Fibroblast of villous mesenchyme (primary cell): ENCODE results near the gene SMCO2. TPM values are rescaled to one million over a fixed set of nuclear protein-coding genes. Genes with fewer than 3 reads are reported as not detected.
A peak's percentile ranks its signal among the peaks of the same experiment; 100 is the strongest.

Source experiments
- DNase-seq: peaks from one replicate; pipeline ENCODE4 v3.0.0-alpha.2; 2010; ENCODE audit warnings: low read depth
- H3K4me3 ChIP-seq: 2 replicates; pipeline ENCODE4 v1.5.1; 2011; ENCODE audit warnings: low read depth, mild to moderate bottlenecking, low read length
- total RNA-seq: library from RNA; depleted of rRNA; stranded (reverse); fragments of >200 nt; gene quantifications from 2 replicates; pipeline ENCODE4 v1.2.3, GENCODE V29; 2012
- TF ChIP-seq, protein P1 (sequence below): IDR thresholded peaks from 2 replicates; pipeline ENCODE4 v1.5.1; 2012; ENCODE audit warnings: low read depth, mild to moderate bottlenecking, low read length; ENCODE audit not compliant: insufficient read depth

Gene SMCO2
- total RNA-seq, result under 0.01 TPM in 1 of 2 replicates, not detected in the other

DNA sequence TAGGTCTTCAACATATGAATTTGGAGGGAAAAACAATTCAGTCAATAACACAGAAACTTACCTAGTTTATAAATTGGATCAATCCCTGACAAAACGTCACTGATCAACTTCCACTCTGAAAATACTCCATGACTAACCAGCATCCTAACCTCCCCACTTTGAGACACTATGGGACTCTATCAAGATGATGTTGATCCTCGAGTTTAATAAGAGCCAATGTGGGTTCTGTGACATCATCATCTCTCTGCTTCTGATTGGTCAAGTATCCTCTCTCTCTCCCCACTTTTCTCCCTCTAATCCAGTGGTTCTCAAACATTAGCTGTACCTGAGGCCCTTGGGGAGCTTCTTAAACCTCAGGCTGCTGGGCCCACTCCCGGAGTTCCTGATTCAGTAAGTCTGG lies at the start of gene SMCO2:
SMCO2 (plus strand) TSS at position 301 of the 400 bp plus-strand sequence. CDS start 23,896 bp downstream, outside the sequence.
- TF ChIP-seq, protein P1, sequence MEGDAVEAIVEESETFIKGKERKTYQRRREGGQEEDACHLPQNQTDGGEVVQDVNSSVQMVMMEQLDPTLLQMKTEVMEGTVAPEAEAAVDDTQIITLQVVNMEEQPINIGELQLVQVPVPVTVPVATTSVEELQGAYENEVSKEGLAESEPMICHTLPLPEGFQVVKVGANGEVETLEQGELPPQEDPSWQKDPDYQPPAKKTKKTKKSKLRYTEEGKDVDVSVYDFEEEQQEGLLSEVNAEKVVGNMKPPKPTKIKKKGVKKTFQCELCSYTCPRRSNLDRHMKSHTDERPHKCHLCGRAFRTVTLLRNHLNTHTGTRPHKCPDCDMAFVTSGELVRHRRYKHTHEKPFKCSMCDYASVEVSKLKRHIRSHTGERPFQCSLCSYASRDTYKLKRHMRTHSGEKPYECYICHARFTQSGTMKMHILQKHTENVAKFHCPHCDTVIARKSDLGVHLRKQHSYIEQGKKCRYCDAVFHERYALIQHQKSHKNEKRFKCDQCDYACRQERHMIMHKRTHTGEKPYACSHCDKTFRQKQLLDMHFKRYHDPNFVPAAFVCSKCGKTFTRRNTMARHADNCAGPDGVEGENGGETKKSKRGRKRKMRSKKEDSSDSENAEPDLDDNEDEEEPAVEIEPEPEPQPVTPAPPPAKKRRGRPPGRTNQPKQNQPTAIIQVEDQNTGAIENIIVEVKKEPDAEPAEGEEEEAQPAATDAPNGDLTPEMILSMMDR, result no peak
- DNase-seq, result no peak
- H3K4me3 ChIP-seq, result no peak within 1 kb of the TSS

DNA sequence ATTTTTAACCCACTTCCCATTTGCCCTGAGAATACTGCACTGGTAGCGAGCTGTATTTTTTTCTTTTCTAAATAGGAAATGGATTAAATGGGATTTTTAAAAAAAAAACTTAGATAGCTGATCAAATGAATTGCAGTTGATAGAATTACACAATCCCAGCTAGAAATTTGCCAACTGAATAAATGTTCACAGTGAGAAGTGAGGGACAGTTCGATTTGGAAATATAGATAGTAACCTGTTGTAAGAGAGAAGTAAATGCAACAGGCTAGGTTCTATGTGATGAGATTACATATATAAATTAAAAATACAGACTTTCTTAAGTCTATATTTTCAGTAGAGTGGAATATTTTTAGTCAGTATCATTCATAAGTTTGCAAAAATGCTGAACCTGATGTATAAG lies 48.1 kb upstream of the SMCO2 start:
- TF ChIP-seq, protein P1, result no peak
- no peak for DNase-seq

DNA sequence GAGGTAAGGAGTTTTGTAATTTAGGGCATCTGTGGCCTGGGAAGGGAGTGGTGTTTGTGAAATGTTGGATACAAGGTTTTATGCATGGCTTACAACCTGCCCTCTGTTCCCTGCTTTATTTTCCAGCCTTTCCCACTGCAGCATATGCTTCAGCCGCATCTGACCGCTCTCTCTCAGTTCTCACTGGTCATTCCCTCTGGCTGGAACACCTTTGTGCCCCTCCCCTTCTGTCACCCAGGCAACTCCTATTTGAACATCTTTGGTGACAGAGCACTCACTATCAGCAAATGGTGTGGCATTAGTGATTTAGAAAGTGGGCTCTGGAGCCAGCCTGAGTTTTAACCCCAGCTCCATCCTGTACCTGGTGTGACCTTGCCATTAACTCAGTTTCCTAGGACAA lies 47.5 kb upstream of the SMCO2 start:
- TF ChIP-seq, protein P1, result no peak
- no peak for DNase-seq
- H3K4me3 ChIP-seq, result no peak overlapping the region

More for the DNA sequence above, 48.1 kb upstream of the SMCO2 start:
- no peak overlapping the region for H3K4me3 ChIP-seq

DNA sequence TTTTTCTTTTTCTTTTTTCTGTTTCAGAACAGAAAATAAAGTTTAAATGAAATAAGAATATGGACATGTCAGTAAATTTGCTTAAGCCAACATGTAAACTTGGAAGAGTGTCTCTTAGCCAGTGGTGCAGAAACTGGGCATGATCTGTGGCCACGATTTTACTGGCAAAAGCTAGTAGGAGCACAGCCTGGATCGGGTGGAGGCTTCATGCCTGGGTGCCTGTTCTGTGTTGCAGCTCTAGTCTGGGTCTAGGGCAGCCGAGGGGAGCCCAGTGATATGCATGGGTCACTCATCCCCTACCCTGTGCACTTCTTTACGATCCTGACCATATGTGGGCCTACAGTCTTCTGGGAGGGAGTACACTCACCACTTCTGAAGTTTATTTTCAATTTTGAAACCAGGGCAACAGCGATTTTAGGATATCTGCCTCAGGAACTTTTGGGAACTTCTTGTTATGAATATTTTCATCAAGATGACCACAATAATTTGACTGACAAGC lies 45.6 kb upstream of the SMCO2 start:
- TF ChIP-seq, protein P1, result no peak
- no peak overlapping the region for H3K4me3 ChIP-seq
- no peak for DNase-seq

DNA sequence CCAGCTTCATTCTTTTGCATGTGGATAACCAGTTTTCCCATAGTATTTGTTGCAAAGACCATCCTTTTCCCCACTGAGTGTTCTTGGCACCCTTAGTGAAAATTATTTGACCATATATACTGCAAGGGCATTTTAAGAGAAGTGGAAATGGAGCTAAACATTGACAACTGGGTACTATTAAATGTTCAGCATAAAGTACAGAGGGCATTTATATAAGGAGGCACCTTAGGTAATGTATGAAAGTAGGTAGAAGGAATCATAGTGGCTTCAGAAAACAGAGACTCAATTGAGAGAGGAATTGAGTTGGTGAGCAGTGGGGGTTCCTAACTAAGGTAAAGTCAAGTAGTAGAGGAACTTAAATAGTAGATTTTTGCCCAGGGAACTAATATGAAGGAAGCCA lies 34.5 kb upstream of the SMCO2 start:
- H3K4me3 ChIP-seq, result no peak overlapping the region
- TF ChIP-seq, protein P1, result no peak
- DNase-seq, result no peak

DNA sequence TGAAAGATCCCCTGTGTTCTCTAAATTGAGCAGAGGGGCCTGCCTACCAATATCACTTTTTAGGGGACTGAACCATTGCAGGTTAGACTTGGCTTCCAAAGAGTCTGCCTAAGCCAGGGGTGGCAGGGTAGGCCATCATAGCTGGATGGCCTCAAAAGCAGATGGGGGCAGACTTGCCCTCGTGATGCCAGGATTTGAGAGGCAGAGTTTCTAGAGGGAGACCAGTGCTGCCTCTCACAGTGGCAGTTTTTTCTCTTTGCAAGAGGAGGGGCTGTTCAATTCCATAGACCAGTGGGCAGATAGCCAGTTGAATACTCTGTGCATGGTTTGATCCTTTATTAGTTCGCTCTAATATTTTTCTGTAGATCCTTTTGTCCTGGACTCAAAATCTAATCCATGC lies 23.8 kb upstream of the SMCO2 start:
- DNase-seq, result no peak
- H3K4me3 ChIP-seq, result no peak overlapping the region
- TF ChIP-seq, protein P1, result no peak

DNA sequence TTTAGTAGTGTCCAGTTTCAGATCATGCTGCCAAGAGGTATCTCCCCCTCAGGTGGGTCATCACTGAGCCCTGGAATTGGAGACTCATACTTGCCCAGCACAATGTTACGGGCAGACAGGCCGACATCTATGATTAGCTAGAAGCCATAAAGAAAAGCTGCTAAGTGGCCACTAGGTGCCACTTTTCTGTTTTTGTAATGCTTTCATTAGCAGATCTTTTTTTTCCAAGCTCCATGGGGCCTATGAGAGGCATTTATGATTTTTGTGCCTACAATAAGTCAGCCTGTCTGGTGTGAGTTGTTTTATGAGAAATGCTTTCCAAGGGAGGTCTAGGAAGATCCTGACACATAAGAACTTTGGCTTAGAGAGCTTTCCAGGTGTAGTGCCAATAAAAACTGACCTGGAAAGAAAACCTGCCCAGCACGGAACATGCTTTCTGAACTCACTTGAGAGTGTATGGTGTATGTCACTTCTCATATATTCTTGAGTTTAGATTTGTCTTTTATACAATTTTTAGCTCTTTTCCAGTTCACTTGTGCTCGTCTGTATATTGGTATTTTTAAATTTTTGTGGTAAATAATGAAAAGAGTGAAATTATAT lies 21.8 kb upstream of the SMCO2 start:
- TF ChIP-seq, protein P1, result peak; percentile 71
- peak; percentile 76 for DNase-seq
- no peak overlapping the region for H3K4me3 ChIP-seq
